H1 (cell line): ENCODE measurements around the gene UBE2H. TPM values are rescaled to one million over a fixed set of nuclear protein-coding genes. Genes with fewer than 3 reads are reported as not detected.

Experiments used
- ASH2L ChIP-seq: fragments of 200-600, 300-600 bp; sonication (generic); IDR thresholded peaks from one replicate; pipeline ENCODE4 v1.7.1; 2017; ENCODE audit warnings: low read length
- ATF2 ChIP-seq: IDR thresholded peaks from 2 replicates; pipeline ENCODE4 v1.6.1; 2012; ENCODE audit warnings: low read length, inconsistent platforms
- ATF3 ChIP-seq: IDR thresholded peaks from 2 replicates; pipeline ENCODE4 v1.6.1; 2011; ENCODE audit warnings: low read depth, mild to moderate bottlenecking, low read length; ENCODE audit not compliant: insufficient read depth
- CHD2 ChIP-seq: IDR thresholded peaks from 2 replicates; pipeline ENCODE4 v1.6.1; 2012; ENCODE audit warnings: low read length, improper control_type of control experiment
- CREB1 ChIP-seq: IDR thresholded peaks from 2 replicates; pipeline ENCODE4 v1.6.1; 2012; ENCODE audit warnings: inconsistent platforms
- CTCF ChIP-seq, 3 experiments: IDR thresholded peaks; 1 replicate in 2 of 3; 2 replicates in 1 of 3; pipeline versions ENCODE4 v1.5.1 to v1.6.1; 2011; ENCODE audit warnings: low read length in 3 of 3, mild to moderate bottlenecking in 3 of 3, inconsistent platforms in 2 of 3, low read depth in 1 of 3, moderate library complexity in 1 of 3; ENCODE audit not compliant: insufficient read depth in 1 of 3; ENCODE audit errors: control extremely low read depth in 1 of 3
- JUN ChIP-seq: IDR thresholded peaks from 2 replicates; pipeline ENCODE4 v1.6.1; 2011; ENCODE audit warnings: low read depth, mild to moderate bottlenecking, improper control_type of control experiment, low read length
- JUND ChIP-seq: IDR thresholded peaks from 2 replicates; pipeline ENCODE4 v1.6.1; 2011; ENCODE audit warnings: mild to moderate bottlenecking, improper control_type of control experiment, low read length
- KDM4A ChIP-seq: IDR thresholded peaks from one replicate; pipeline ENCODE4 v1.7.1; 2012; ENCODE audit warnings: low read depth, mild to moderate bottlenecking, moderate library complexity, low read length, inconsistent platforms; ENCODE audit not compliant: severe bottlenecking
- MAX ChIP-seq: IDR thresholded peaks from 2 replicates; pipeline ENCODE4 v1.6.1; 2012; ENCODE audit warnings: inconsistent platforms
- POLR2AphosphoS5 ChIP-seq: IDR thresholded peaks from 2 replicates; pipeline ENCODE4 v1.6.1; 2011; ENCODE audit warnings: low read depth, low read length
- RFX5 ChIP-seq: IDR thresholded peaks from 2 replicates; pipeline ENCODE4 v1.6.1; 2011; ENCODE audit warnings: low read depth, low read length, improper control_type of control experiment, borderline replicate concordance
- SIX5 ChIP-seq: IDR thresholded peaks from 2 replicates; pipeline ENCODE4 v1.6.1; 2011; ENCODE audit warnings: mild to moderate bottlenecking, low read depth, low read length
- SP1 ChIP-seq: IDR thresholded peaks from 2 replicates; pipeline ENCODE4 v1.6.1; 2011; ENCODE audit warnings: low read depth, low read length
- SUZ12 ChIP-seq: fragments of 200-600 bp; sonication (generic); IDR thresholded peaks from 2 replicates; pipeline ENCODE4 v1.6.1; 2012; ENCODE audit warnings: mild to moderate bottlenecking, inconsistent platforms, low read length, moderate library complexity, mixed read lengths
- TAF1 ChIP-seq: IDR thresholded peaks from 2 replicates; pipeline ENCODE4 v1.6.1; 2011; ENCODE audit warnings: mild to moderate bottlenecking, low read depth, low read length
- TAF7 ChIP-seq: optimal IDR thresholded peaks from 2 replicates; pipeline ENCODE3; 2011; ENCODE audit warnings: low read depth, mild to moderate bottlenecking, inconsistent platforms, low read length, moderate library complexity, borderline replicate concordance
- TBP ChIP-seq: IDR thresholded peaks from 2 replicates; pipeline ENCODE4 v1.6.1; 2011; ENCODE audit warnings: low read depth, low read length, improper control_type of control experiment
- TEAD4 ChIP-seq: IDR thresholded peaks from 2 replicates; pipeline ENCODE4 v1.6.1; 2012; ENCODE audit warnings: low read depth, low read length, inconsistent platforms, mixed read lengths
- polyA plus RNA-seq, 7 experiments: library from polyadenylated mRNA; depleted of rRNA in 3 of 7; stranded (reverse) in 5 of 7; unstranded in 2 of 7; fragments of >200 nt in 5 of 7; fragments of 200-250 nt in 2 of 7; gene quantifications; 1 replicate in 5 of 7; 2 replicates in 1 of 7; 4 replicates in 1 of 7; pipeline versions ENCODE4 v1.2.1 to v1.2.3, GENCODE V29; 2011 to 2013; ENCODE audit warnings: missing spikeins in 2 of 7, mixed read lengths in 2 of 7
- total RNA-seq: library from RNA; stranded (reverse); fragmentation: NEBNext Ultra II Directional; extraction: Animal tissue kit (Norgen Biotek cat#: 25700); gene quantifications from 2 replicates; pipeline ENCODE4 v1.2.1, GENCODE V29; 2021

UBE2H gene
- total and polyA plus RNA-seq, 2 of the 8 experiments (the other 6 are each of a cell fraction or from before 2014, with no cell fraction given), result 30.6 to 62.2 TPM

GRCh38 chr7:129952653-129953560, at the start of gene UBE2H (continued):
- TF ChIP-seq ATF2 (peak; percentile 97), RFX5 (no peak), JUND (peak; percentile 96), TAF7 (peak; percentile 17), MAX (peak; percentile 16; the same call in 1 of the 2 replicates), TAF1 (peak; percentile 68), TBP (peak; percentile 64; the same call in 1 of the 2 replicates), TEAD4 (0 out of 2 replicates have a peak, but pooled peaks have one; percentile 30), ATF3 (peak; percentile 50; the same call in 1 of the 2 replicates), CREB1 (peak; percentile 98), KDM4A (peak; percentile 73), SUZ12 (no peak), JUN (peak; percentile 68; the same call in 1 of the 2 replicates), ASH2L (peak; percentile 33), SIX5 (peak; percentile 68), POLR2AphosphoS5 (peak; percentile 49; the same call in 1 of the 2 replicates), CHD2 (no peak), SP1 (peak; percentile 62; the same call in 1 of the 2 replicates), CTCF (IDR thresholded peaks at IDR 0.05; ENCODE audit: control extremely low read depth in 1 of 3, insufficient read depth in 1 of 3, low read depth in 1 of 3, low read length in 3 of 3) (no peak)
